Ovary (tissue), 9 donors: Measurements from ENCODE around the gene PTH1R. TPM values are rescaled to one million over a fixed set of nuclear protein-coding genes. Genes with fewer than 3 reads are reported as not detected.

Source experiments
- DNase-seq, 5 donors: peaks; one replicate each; pipeline ENCODE4 v3.0.0-alpha.2; 2019 to 2020
- H3K27ac ChIP-seq, 2 donors: fragments of 200-600 bp; one replicate each; pipeline versions ENCODE4 v1.5.1 to v1.8.0; 2019 to 2022
- H3K27me3 ChIP-seq: fragments of 200-600 bp; one replicate; pipeline ENCODE4 v1.8.0; 2022
- H3K36me3 ChIP-seq: fragments of 200-600 bp; sonication (generic); one replicate; pipeline ENCODE4 v1.5.1; 2019
- H3K4me1 ChIP-seq: one replicate; pipeline ENCODE4 v1.8.1; 2013; ENCODE audit warnings: mild to moderate bottlenecking, moderate library complexity; ENCODE audit not compliant: insufficient read depth
- H3K4me3 ChIP-seq: fragments of 200-600 bp; sonication (generic); one replicate; pipeline ENCODE4 v1.5.1; 2017
- H3K9me3 ChIP-seq, 2 donors: fragments of 200-600 bp in 1 of 2; sonication (generic) in 1 of 2; one replicate each; pipeline versions ENCODE4 v1.5.1 to v1.8.1; 2013 to 2019; ENCODE audit warnings: mild to moderate bottlenecking in 1 of 2, moderate library complexity in 1 of 2
- CTCF ChIP-seq, 3 donors: fragments of 450-650 bp in 2 of 3; fragments of 200-600 bp in 1 of 3; IDR thresholded peaks; one replicate each; pipeline versions ENCODE4 v1.5.1 to v1.8.0; 2016 to 2022; ENCODE audit warnings: antibody characterized with exemption in 3 of 3, mild to moderate bottlenecking in 1 of 3
- EP300 ChIP-seq: sonication (generic); formaldehyde crosslinking; IDR thresholded peaks from one replicate; pipeline ENCODE4 v1.6.1; 2017; ENCODE audit warnings: antibody characterized with exemption
- POLR2A ChIP-seq: fragments of 450-650 bp; IDR thresholded peaks from one replicate; pipeline ENCODE4 v1.6.1; 2017; ENCODE audit warnings: antibody characterized with exemption, mild to moderate bottlenecking, moderate library complexity
- WGBS, 3 donors: extraction: QIAGEN DNeasy Blood & Tissue Kit in 1 of 3; methylation state at CpG; one replicate each; pipeline versions ENCODE4 v1.1.5 to v1.1.7; 2013 to 2017; 5-methylcytosine and 5-hydroxymethylcytosine counted together
- intact Hi-C, 4 donors: fragments of 100-400 bp; cut with DNase I; formaldehyde crosslinking; loops; one replicate each; pipeline versions ENCODE4 v1.11.0 to v1.15.1; 2022 to 2023
- polyA plus RNA-seq, 2 donors: library from polyadenylated mRNA; stranded (reverse); fragments of 200-250 nt in 1 of 2; fragments of 350-450 nt in 1 of 2; fragmentation: Illumina TruSeq in 1 of 2; extraction: RNeasy Lipid Tissue Mini Kit (QIAGEN cat#74804) in 1 of 2; gene quantifications; one replicate each; pipeline ENCODE4 v1.2.3, GENCODE V29; 2013 to 2014
- total RNA-seq, 7 donors: library from RNA; depleted of rRNA in 2 of 7; stranded (reverse); fragments of >200 nt in 2 of 7; fragmentation: NEBNext Ultra II Directional in 3 of 7; extraction: Animal tissue kit (Norgen Biotek cat#: 25700) in 3 of 7; gene quantifications; one replicate each; pipeline versions ENCODE4 v1.1.0 to v1.2.4, GENCODE V29; 2016 to 2023
- donor health status: DM: no; HTN: no; CAD: no; lungs with moderate emphysema.
- donor health status: DM: no; HTN: no; CAD: no.
- donor health status: Bipolar disorder and iron deficiency.
- donor health status: DM: yes; HTN: yes; CAD: no.
- donor health status: DM: no; HTN: no; CAD: no.
- donor health status: DM: yes; HTN: yes; CAD: no.

PTH1R gene
- total and polyA plus RNA-seq, 9 donors = 3.8 to 23.9 (median 12.3) TPM

- intact Hi-C loops = no loop called here
- no peak for TF ChIP-seq CTCF (IDR thresholded peaks at IDR 0.05)
- no peak for TF ChIP-seq POLR2A
- no peak for TF ChIP-seq EP300
- Histone ChIP-seq H3K4me3 (no peak overlapping the region), H3K36me3 (no peaks in the 10 kb centered on the region), H3K27me3 (no peaks in the 10 kb centered on the region), H3K27ac (no peak overlapping the region), H3K9me3 (no peaks in the 10 kb centered on the region), H3K4me1 (no peaks in the 10 kb centered on the region)
- 7 to 34% (median 32%) methylated on average over 1 of the region's 1 CpG for WGBS, 3 donors
- no peak for DNase-seq
Observed at GRCh38 chr3:46916278-46916677, 38.8 kb downstream of the PTH1R start.

GRCh38 chr3:46916799-46917198 lies 39.3 kb downstream of the PTH1R start:
- Histone ChIP-seq H3K27ac (no peak overlapping the region), H3K9me3 (no peaks in the 10 kb centered on the region), H3K4me3 (no peak overlapping the region), H3K36me3 (no peaks in the 10 kb centered on the region), H3K4me1 (no peaks in the 10 kb centered on the region), H3K27me3 (no peaks in the 10 kb centered on the region)
- TF ChIP-seq EP300 (no peak), POLR2A (no peak), CTCF (IDR thresholded peaks at IDR 0.05) (no peak)
- WGBS, 3 donors = 22 to 45% (median 31%) methylated on average over 3 of the region's 3 CpGs
- intact Hi-C loops = no loop called here
- DNase-seq = no peak

DNA sequence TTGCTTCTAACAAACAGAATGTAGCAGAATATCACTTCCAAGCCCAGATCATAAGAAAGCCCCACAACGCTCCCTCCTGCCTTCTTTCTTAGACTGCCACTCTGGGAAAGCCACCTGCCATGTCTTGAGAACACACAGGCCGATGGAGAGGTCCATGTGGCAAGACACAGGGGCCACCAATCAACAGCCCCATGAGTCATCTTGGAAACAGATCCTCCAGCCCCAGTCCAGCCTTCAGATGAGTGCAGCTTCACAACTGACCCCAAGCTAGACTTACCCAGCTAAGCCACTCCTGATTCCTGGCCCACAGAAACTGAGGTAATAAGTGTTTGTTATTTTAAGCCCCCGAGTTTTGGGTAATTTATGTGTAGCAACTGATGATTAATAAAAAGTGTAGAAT lies 39.7 kb downstream of the PTH1R start:
- H3K9me3 ChIP-seq = no peaks in the 10 kb centered on the region
- H3K4me1 ChIP-seq = no peaks in the 10 kb centered on the region
- no peak overlapping the region for H3K4me3 ChIP-seq
- H3K27ac ChIP-seq = no peak overlapping the region
- no peaks in the 10 kb centered on the region for H3K27me3 ChIP-seq
- no peak for TF ChIP-seq POLR2A
- TF ChIP-seq CTCF (IDR thresholded peaks at IDR 0.05) = no peak
- no peak for TF ChIP-seq EP300
- WGBS, 3 donors = 77 to 96% (median 92%) methylated on average over 3 of the region's 3 CpGs
- intact Hi-C loops = no loop called here
- peak in 1 of 5 donors; percentile 16 for DNase-seq
- no peaks in the 10 kb centered on the region for H3K36me3 ChIP-seq

DNA sequence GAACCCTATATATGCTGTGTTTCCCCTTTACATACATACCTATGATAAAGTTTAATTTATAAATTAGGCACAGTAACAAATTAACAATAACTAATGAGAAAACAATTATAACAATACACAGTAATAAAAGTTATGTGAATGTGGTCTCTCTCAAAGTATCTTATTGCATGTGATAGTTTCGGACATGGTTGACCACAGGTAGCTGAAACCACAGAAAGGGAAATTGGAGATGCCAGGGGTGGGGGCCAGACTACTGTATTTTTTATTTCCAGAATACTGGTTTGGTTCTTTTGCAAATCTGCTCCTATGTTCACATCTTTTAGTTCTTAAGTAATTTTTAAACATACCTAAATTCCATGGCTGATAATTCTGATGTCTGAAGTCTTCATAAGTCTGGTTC lies 40.7 kb downstream of the PTH1R start:
- WGBS, 3 donors = 94 to 100% (median 98%) methylated on average over 1 of the region's 1 CpG
- no peaks in the 10 kb centered on the region for H3K36me3 ChIP-seq
- no peaks in the 10 kb centered on the region for H3K27me3 ChIP-seq
- H3K4me1 ChIP-seq = no peaks in the 10 kb centered on the region
- no peak overlapping the region for H3K27ac ChIP-seq
- H3K4me3 ChIP-seq = no peak overlapping the region
- H3K9me3 ChIP-seq = no peaks in the 10 kb centered on the region
- no peak for DNase-seq
- intact Hi-C loops = no loop called here
- TF ChIP-seq EP300 = no peak
- no peak for TF ChIP-seq CTCF (IDR thresholded peaks at IDR 0.05)
- TF ChIP-seq POLR2A = no peak

- intact Hi-C loops = no loop called here
- TF ChIP-seq EP300 (no peak), POLR2A (no peak), CTCF (IDR thresholded peaks at IDR 0.05) (no peak)
- H3K4me1 ChIP-seq = no peaks in the 10 kb centered on the region
- WGBS, 3 donors = 94 to 97% (median 97%) methylated on average over 4 of the region's 4 CpGs
- no peak overlapping the region for H3K4me3 ChIP-seq
- H3K36me3 ChIP-seq = no peaks in the 10 kb centered on the region
- H3K27ac ChIP-seq = no peak overlapping the region
- DNase-seq = no peak
- H3K9me3 ChIP-seq = no peaks in the 10 kb centered on the region
- H3K27me3 ChIP-seq = no peaks in the 10 kb centered on the region
Observed at GRCh38 chr3:46918634-46919033, 41.1 kb downstream of the PTH1R start.
